HL-60 (cell line): ENCODE data around the gene APBA2.

ENCODE experiments used
- CTCF ChIP-seq: IDR thresholded peaks from one replicate; pipeline ENCODE4 v1.5.1; 2011; ENCODE audit warnings: low read length, control low read depth, inconsistent platforms; ENCODE audit not compliant: insufficient read depth
- GABPA ChIP-seq: IDR thresholded peaks from 2 replicates; pipeline ENCODE4 v1.6.1; 2012; ENCODE audit warnings: low read depth
- POLR2AphosphoS5 ChIP-seq: IDR thresholded peaks from 2 replicates; pipeline ENCODE4 v1.6.1; 2012; ENCODE audit warnings: low read depth
- REST ChIP-seq: IDR thresholded peaks from 2 replicates; pipeline ENCODE4 v1.6.1; 2012; ENCODE audit warnings: low read depth; ENCODE audit not compliant: insufficient replicate concordance
- SPI1 ChIP-seq: IDR thresholded peaks from 2 replicates; pipeline ENCODE4 v1.6.1; 2012; ENCODE audit warnings: low read depth, mild to moderate bottlenecking, borderline replicate concordance

GRCh38 chr15:29072444-29072843 is 186.7 kb downstream of the APBA2 start:
- TF ChIP-seq CTCF (no peak), POLR2AphosphoS5 (no peak), SPI1 (no peak), GABPA (no peak), REST (no peak)
